ENCODE results near the gene TBC1D10A.

Gene TBC1D10A

DNA sequence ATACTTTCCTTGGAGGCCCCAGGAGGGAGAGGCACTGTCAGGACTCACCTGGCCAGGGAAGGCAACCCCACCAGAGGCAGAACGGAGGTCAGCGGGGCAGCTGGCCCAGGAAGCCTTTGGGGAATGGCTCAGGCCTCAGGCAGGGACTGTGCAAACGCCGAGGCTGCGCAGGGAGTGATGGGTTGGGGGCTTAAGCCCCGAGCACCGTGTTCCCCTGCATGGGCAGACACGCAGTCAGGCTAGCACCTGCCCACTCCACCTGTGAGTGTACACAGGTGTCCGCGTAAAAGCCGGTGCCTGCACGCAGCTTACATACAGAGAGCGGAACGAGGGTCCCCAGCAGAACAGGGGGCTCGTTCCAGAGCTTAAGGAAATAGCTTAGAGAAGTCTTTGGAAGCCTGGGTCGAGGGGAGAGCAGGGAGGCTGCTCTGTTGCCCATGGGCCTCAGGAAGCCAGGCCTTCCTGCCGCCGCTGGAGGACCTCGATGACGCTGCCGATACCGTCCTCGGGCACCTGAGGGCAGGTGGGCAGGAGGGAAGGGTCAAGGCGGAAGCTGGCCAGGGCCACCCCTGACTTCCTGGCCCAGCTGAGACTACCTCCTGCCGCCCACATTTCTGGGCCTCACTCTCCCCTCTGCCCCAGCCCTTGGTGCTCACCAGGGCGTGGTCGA, 41.4 kb downstream of the TBC1D10A start:
- no peak for DNase-seq

DNA sequence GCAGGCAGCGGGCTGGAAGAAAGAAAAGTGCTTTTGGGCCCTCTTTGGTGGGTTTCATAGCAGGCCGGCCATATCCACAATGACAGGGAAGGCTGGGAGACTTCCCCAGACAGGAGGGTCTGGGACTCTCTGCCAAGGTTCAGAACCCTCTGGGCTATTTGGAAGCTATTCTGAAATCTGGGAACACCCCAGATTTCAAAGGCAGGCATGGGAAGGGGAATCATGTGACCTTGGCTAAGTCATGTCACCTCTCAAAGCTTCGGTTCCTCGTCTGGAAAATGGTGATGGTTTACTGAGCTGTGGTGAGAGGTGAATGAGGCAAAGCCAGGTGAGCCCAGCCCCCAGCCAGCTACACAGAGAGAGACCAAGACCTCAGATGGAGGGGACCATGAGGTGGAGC, 42.1 kb downstream of the TBC1D10A start:
- no peak for DNase-seq

DNA sequence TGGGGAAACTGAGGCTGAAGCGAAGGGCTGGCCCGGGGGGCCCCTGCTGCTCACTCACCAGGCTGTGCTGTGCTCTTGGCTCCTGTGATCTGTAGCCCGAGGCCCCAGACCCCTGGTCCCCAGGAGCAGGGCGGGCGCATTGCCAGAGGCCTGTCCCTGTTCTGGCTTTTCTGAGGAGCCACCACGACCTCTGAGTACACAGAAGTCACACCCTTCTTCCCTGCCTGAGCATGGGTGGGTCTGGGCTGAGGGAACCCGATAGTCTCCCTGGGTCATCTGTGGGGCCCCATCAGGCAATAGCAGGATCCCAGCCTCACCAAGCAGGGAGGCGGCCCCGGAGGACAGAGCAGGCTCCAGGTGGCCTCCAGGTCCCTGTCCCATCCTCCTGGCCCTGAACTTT, 42.6 kb downstream of the TBC1D10A start:
- DNase-seq, result no peak

DNA sequence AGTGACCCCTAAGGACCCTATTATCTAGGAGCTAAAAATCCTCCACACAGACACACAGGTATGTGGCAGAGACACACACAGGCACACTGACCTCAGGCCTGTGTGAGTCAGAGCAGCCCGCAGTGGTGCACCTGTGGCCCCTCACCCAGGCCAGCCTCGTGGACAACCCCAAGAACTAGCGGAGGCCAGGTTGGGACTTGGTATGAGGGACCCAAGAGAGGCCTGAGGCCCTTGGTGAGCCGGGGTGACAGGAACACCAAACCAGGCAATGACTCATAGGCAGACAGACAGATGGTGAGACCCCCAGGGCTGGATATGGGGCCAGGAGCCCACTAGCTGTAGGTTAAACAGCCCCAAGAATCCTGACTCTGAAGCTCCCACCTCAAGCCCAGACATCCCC, 43.4 kb downstream of the TBC1D10A start:
- no peak for DNase-seq

DNA sequence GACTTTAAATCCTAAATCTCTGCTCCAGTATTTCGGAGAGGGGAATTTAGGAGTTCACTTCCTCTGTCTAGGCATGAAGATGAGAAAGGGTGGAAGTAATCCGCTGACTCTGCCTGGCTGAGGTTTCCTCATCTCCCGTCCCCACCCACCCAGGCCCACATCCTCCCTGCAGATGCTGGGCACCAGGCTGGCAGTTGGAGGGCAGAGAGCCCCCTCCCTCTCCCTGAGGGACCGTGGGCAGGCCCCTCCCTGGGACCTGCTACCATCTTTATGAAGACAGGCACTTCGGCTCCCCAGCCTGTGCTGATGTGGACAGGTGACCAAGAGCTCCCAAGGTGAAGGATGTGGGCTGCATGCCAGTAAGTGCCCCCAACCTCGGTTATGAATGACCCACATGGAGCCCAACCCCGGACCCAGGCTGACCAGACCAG, 44.1 kb downstream of the TBC1D10A start:
- DNase-seq, result no peak

DNA sequence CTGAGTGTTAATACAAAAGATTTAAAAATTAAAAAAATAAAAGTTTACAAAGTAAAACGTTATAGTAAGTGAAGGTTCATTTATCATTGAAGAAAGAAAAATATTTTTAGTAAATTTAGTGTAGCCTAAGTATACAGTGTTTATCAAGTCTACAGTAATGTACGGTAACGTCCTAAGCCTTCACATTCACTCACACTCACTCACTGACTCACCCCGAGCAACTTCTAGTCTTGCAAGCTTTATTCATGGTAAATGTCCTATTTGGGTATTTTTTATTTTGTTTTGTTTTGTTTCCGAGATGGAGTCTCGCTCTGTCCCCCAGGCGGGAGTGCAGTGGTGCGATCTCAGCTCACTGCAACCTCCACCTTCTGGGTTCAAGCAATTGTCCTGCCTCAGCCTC, 46.2 kb downstream of the TBC1D10A start:
- no peak for DNase-seq

DNA sequence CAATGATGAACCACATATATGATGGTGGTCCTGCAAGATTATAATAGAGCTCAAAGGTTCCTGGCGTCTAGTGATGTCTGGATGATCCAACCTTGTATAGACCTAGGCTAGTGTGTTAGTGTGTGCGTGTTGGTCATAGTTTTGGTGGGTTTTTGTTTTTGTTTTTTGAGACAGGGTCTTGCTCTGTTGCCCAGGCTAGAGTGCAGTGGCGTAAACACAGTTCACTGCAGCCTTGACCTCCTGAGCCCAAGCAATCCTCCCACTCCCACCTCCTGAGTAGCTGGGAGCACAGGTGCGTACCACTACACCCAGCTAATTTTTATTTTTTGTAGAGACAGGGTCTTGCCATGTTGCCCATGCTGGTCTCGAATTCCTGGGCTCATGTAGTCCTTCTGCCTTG, 46.8 kb downstream of the TBC1D10A start:
- DNase-seq, result no peak

DNA sequence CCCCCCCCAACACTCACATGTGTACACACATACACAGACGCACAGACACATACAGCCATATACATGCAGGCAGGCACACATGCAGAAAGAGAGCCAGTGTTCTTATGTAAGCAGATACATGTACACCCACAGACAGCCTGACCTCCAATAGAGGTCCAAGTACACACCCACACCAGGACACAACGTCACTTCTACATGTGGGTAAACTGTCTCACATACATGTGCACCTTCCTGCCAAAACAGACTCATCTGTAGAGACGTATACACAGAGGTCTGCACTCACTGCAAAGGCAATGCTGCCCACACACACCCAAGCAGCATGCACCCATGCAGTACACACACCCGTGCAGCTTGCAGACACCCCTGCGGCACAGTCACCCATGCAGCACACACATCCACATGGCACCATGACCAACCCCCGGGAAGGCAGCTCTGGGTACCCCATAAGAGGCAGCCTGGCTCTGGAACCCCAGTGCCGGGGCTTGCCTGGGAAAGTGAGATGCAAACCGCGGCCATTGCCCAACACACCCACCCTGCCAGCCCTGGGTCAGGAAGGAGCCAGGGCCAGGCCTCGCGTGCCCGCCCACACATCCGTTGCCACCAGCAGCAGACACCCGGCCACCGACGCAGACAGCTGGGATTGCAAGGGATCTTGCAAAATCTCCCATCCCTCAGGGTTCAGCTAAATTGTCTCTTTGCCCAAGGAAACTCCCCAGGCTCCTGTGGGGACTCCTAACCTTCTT, 47.5 kb downstream of the TBC1D10A start:
- no peak for DNase-seq

DNA sequence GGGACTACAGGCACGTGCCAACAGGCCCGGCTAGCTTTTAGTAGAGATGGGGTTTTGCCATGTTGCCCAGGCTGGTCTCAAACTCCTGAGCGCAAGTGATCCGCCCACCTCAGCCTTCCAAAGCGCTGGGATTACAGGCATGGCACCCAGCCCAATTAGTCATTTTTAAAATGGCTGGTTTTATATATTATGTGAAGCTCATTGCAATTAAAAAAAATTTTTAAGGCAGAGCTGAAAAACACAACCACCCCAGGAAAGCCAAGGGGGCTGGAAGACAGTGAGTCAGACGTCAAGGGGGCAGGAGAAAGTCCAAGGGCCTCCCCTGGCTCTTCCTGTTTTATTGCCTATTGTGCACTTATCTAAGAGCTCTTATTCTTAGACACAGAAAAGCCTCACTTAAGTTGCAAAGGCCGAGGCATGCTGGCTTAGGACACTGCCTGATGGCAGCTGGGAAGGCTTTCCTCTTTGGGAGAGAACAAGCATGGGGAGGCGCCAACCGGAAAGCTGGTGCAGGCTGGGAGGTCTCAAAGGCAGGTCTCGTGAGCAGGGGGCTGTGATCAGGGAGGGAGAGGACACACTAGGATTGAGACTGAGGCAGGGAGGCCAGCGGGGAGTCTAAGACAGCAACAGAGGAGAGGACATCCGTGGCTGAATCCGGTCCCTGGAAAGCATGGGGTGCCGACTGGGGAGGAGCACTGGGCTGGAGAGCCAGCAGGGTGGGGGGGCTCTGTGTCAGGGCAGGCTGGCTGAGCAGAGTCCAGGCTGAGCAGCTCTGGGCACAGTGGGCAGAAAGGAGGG, 49.0 kb downstream of the TBC1D10A start:
- DNase-seq, result no peak

DNA sequence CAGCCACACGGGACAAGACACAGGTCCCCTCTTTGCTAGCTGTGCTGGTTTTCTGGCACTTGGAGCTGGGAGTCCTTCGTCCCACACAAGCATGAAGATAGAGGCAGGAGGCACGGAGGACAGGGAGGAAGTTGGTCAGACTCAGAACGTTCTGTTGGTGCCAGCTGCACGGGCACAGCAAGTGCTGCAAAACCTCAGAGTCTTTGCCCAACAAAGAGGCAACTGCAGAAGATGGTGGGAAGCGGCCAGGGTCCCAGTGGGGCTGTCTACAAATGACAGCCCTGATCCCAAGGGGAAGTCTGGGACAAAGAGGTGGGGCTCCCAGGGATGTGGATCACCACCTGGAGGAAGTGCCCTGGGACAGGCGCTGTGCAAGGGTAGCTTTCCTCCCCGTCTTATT, 50.7 kb downstream of the TBC1D10A start:
- DNase-seq, result no peak

DNA sequence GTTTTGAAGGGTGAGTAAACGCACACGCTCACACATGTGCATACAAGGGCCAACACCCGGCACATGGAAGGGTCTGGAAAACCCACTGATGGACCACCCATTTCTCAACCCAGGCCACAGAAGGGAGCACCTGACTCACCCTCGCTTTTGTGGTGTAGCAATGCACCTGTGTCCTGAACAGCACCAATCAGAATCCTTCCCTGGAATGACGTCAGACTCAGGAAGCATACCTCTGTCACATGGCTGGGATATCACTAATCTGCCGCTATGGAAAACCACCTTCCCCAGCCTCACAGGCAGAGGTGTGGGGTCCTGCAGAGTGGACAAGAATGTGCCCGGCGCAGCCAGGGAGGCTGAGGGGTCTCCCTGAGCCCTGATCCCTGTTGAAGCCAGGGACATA, 51.1 kb downstream of the TBC1D10A start:
- DNase-seq, result peak in 1 of 2 experiments; percentile 64

DNA sequence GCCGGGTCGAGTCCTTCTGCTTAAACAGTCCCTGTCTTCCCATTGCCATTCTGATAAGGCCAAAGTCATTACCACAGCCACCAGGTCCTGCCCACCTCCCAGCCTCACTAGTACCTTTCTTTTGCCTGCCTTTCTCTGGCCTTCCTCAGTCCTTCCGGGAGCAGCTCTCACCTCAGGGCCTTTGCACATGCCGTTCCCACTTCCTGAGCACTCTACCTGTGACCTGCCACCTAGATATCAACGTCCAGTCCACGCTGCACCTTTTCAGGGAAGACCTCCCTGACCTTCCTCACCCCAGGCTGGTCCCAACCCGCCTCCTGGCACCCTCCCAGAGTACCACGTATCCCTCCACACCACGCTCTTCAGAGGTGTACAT, 52.3 kb downstream of the TBC1D10A start:
- DNase-seq, result no peak

DNA sequence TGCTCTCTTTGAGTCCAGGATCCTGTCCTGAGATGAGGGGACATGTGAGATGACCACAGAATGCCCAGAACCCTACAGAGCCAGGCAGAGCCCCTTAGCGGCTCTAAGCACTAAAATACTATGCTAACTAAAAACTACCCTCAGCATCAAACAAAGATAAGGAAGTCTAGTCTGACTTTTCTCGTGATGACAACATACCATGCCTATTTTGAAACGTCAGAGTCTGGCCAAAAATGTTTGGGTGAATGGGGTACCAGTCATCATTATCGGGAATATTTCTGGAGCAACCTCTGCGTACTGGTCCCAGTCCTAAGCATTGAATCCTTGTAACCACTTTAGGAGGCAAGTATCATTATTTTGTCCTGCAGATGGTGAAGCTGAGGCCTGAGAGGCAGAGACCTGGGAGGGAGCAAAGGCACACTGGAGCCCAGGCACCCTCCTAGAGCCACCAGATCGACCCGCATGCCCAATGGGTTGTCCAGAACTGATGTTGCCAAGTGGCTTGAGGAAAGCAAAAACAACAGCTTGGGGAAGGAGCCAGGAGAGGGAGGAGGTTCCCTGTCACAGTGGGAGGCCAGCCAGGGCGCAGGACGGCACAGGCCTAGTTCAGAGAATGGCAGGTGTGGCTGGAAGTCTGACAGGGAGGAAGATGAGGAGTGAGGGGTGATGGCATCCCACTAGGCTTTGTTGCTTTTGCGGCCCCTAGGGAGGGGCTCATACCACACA, 52.9 kb downstream of the TBC1D10A start:
- DNase-seq, result no peak

DNA sequence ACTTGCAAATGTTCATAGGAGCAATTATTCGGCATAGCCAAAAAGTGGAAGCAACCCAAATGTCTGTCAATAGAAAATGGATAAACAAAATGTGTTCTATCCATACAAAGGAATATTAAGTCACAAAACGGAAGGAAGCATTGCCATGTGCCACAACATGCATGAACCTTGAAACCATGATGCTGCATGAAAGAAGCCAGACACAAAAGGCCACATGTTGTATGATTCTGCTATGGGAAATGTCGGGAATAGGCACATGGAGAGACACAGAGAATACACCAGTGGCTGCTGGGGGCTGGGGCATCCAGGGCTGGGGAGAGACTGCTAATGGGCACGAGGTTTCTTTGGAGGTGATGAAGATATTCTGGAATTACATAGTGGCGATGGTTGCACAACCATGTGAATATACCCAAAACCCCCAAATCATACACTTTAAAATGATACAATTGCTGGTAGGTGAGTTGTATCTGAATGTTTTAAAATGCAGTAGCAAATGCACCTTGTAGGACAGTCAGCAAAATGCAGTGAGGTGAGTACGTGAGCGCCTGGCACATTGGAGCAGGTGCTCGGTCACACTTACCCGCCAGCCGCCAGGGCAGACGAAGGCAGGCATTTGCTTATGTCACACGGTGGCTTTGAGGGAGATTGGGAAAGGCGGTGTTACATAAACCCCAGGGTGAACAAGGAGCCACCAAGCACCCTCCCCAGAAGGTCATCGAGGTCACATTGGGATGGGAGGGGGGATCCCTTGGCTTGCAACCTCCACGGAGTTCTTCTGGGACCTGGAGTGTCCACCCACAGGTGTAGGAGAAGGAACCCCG, 53.8 kb downstream of the TBC1D10A start:
- no peak for DNase-seq

DNA sequence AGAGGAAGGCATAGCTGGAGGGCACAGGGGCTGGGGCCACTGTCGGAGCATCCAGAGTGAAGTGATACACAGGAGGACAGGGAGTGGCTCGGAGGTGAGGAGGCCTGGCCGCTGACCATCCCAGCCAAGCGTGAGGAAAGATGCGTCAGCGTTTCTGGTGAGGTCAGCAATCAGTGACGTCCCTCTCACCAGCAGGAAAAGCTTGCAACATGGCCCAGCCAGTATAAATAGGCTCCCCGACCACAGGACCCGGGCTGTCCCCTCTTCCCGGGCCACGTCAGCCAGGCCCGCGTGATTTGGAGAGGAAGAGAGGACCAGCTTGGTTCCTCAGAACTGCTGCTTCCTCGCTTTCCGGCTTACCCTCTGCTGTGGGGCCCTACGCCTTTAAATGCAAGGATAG, 55.9 kb downstream of the TBC1D10A start:
- no peak for DNase-seq

DNA sequence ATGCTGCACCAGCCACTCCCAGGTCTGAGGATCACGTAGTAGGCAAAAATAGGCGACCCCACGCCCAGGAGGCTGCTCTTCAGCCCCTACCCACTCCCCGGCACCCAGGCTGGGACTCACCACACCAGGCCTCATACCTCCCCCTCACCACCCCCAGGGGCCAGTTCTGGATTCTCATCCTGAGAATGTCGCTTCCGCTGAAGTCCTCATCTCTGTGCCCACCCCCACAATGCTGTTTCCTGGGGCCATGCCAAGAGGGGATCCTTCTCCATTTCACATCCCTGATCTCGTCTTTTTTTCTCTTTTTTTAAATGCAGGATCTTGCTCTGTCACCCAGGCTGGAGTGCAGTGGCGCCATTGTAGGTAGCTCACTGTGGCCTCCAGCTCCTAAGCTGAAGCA, 58.4 kb downstream of the TBC1D10A start:
- DNase-seq, result no peak

DNA sequence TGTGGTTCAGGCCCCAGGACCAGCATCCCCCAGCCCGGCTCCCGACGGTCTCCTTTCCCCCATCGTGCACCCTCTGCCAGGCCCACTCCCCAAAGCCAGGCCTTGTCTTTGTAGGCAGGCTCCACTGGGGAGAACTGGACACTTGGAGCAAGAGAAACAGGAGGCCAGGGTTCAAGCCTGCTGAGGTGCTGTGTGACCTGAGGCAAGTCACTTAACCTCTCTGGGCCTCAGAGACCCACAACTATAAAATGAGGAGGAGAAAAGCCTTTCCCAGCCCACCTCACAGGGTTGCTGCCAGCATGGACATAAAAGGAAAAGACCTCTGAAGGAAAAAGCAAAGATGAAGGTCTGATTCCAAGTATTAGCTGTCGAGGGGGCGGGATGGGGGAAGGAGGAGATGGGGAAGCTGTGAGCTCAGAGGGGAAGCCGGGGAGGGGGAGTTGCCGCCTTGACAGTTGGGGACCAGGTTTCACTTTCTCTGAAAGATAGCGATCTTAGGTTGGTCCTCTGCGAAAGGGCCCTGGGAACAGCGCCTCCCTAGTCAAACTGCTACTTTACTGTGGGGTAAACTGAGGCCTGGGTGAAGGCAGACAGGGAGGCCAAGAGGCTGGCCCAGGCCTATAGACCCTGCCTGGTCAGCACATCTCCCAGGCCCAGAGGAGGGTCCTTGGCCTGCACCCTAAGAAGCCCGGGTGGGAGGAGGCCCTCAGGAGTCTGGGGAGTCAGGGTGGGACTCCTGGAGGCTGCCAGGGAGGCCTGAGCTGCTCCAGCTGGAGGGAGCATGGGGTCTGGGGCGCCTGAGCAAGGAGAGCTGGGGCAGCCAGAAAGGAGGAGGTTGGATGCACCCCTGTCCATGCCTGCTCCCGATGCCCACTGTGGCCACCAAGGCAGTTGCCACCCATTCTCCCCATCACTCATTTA, 59.1 kb downstream of the TBC1D10A start:
- peak in 1 of 2 experiments; percentile 56 for DNase-seq

DNA sequence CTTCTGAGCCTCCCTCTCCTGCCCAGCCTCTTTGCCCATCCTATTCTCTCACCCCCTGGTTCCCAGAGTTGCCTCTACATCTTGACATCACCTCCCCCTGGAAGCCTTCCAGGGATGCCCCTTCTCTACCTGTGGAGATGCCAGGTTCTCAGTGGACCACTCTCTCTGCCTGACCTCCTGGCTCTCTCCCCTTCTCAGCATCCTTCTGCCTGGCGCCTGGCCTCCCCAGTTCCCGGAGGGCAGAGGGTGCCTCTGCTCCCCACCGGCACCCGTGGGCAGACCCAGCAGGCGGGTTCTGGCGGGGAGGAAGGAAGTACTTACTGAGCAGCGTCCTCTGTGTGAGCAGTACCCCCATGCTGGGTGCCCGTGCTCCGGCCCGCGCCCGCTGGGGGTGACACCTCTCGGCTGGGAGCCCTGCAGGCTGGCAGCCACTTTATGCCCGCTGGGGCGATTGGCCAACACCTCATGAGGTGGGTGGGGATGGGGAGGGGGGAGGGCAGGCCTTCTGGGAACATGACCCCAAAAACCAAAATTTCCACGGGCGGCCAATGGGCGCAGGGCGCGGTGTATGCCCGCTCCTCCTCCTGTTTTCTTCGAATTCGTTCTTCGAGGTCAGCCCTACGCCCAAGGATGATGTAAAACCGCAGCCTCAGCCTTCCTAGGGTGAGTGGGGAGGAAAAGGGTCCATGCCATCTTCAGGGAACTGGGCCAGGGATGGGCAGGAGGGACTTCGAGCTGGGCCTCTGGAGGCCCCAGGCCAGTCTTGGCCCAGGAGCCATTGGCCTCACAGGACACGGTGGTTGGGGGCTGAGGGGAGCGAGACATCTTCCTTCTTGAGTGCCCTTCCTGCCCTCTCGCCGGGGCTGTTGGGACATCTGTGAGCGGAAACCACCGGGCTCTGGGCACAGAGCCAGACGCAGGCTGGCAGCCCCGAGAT, 60.0 kb downstream of the TBC1D10A start, which contains the start of gene OSM:
Gene OSM (minus strand): TSS at position 407 of the 937 bp plus-strand sequence. CDS start 52 bp downstream, at position 355.
- peak; percentile 53 to 60 for DNase-seq

DNA sequence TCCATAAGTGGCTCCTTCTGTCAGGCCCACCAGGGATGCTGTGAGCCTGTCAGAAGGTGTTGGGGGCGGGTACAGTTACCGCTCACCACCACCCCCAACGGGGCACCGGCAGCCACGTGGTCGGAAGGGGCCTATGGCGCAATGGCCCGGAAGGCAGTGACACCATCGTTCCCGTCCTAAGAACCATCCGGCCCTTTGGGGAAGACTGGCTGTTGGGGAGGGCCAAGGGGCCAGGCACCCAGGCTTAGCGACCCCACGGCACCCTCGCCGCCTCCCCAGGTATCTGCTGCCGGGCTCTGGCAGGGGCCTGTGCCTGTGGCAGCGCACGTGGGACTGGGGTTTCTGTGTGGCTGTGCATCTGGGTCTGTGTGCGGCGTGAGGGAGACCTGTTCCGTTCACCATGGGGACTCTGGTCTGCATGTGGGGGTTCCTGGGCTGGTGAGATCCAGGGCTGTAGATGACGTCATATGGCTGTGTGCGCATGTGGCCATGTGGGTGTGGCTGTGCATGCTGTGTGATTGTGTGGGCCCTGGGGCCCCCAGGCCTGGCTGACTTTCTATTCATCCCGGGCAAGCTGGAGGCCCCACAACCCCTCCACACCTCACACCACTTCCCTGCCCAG, 60.8 kb downstream of the TBC1D10A start:
- peak; percentile 79 to 88 for DNase-seq

Measured in stimulated activated CD4-positive, alpha-beta T cell treated with anti-CD3 and anti-CD28 coated beads, Interleukin-4, amount 100 ng/mL, for 4 hours (primary cell).